ENCODE results near the gene SMIM23.

SMIM23 gene

GRCh38 chr5:171821286-171821685 lies 35.7 kb downstream of the SMIM23 start:
- no peak for DNase-seq

DNA sequence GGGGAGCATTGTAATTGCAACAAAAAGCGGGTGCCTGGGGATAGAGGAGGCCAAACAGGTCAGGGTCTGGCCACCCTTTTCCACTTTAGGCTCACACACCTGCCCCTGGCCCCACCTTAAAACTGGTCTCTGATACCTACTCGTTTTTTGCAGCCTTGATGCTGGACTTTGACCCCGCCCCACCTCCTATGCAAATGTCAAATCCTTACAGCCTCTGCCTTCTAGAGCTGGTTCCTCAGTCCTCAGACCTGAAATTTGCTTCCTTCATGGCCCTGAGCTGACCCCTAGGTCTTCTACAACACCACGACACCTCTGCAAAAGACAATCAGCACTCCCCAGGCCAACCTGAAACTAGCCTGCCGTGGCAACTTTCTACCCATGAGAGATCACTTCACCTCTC lies 37.7 kb downstream of the SMIM23 start:
- no peak for DNase-seq

- DNase-seq, result no peak
These were observed 39.4 kb downstream of the SMIM23 start for GRCh38 chr5:171825051-171825450.

- DNase-seq, result no peak
These were observed 40.5 kb downstream of the SMIM23 start for GRCh38 chr5:171826132-171826531.

- DNase-seq, result no peak
These were observed 41.5 kb downstream of the SMIM23 start for GRCh38 chr5:171827162-171827561.

- no peak for DNase-seq
These were observed 45.1 kb downstream of the SMIM23 start for GRCh38 chr5:171830686-171831085.

GRCh38 chr5:171832775-171833174 lies 47.2 kb downstream of the SMIM23 start:
- no peak for DNase-seq

- no peak for DNase-seq
These were observed 48.8 kb downstream of the SMIM23 start for GRCh38 chr5:171834461-171834860.

DNA sequence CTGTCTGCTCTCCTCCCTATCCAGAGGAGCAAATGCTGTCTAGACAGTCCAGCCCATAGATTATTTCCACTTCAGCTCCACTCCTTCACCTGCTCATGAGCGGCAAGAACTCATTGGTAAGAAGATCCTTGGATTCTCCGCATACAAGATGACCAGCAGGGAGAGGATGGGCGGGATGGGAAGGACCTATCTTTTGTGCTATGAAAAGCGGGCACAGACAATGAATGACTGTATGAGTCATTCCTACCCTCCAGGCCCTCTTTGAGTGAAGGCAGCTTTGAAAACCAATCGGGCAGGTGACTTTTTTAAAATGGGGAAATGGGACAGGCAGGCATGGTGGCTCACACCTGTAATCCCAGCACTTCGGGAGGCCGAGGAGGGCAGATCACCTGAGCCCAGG lies 49.4 kb downstream of the SMIM23 start:
- no peak for DNase-seq

- no peak for DNase-seq
These were observed 51.9 kb downstream of the SMIM23 start for GRCh38 chr5:171837522-171837921.

DNA sequence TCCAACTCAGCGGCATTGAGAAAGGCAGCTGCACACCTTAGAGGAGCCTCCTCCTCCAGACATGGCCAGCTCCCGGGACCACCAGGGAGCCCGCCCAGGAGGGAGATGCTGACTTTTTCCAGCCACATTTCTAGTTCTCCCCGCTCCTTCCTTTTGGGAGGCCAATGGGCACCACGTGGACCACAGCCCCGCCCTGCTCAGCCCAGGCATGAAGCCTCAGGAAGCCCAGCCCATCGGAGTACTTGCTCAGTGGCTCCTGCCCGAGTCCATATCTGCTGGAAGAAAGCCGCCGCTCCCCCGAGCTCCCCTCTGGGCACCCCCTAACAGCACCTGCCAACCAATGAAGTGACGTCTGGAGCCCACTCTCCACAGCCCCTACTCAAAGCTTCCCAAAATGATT lies 52.4 kb downstream of the SMIM23 start:
- DNase-seq, result no peak

DNA sequence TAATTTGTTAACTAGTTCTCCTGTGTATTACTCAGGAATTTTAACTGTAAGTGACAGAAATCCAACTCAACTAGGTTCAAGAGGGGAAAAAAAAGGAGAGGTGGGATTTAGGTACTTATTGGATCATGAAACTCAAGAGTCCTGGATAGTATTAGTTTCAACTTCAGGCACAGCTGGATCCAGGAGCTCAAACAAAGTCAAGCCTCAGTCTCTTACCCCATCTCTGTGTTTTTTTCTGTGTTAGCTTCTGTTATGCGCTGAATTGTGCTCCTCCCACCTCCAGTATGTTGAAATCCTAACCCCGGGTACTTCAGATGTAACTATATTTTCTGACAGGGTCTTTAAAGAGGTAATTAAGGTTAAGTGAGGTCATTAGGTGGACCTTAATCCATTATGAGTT lies 53.5 kb downstream of the SMIM23 start:
- DNase-seq, result no peak

DNA sequence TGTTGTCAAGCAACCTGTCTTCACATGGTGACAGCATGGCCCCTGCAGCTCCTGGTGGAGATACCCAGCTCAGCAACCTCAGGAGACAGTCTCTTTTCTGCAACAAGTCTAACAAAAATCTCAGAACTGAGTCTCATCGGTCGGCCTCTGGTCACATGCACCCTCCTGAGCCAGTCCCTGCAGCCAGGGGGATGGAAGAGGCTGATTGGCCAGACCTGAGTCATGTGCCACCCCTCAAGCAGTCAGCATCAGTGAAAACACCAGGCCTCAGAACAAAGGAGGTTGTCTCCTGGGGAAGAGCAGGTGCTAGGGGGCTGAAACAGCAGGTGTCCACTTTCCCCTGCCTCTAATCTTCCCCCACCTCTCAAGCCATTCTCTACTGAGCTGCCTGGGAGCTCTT lies 54.4 kb downstream of the SMIM23 start:
- DNase-seq, result no peak
